Measurements from ENCODE around the gene PRRG4.
"Not testable (repeated sequence)": the region's sequence is repeated elsewhere in the genome, so short reads cannot be mapped to it uniquely, and the experiment has no call there.

PRRG4 gene

GRCh38 chr11:32887707-32888383, 58.1 kb downstream of the PRRG4 start:
- not testable (repeated sequence) for DNase-seq

- DNase-seq = not testable (repeated sequence)
Measured at GRCh38 chr11:32888384-32888710, 58.6 kb downstream of the PRRG4 start.

GRCh38 chr11:32888805-32889204, 59.1 kb downstream of the PRRG4 start:
- no peak for DNase-seq

- DNase-seq = no peak
Measured at GRCh38 chr11:32890843-32891656, 61.3 kb downstream of the PRRG4 start.

- no peak for DNase-seq
Measured at GRCh38 chr11:32891657-32892354, 62.1 kb downstream of the PRRG4 start.

GRCh38 chr11:32892355-32893092, 62.8 kb downstream of the PRRG4 start, which contains the start of gene QSER1:
QSER1 (plus strand) TSS chr11:32892811; CDS start chr11:32893126, 315 bp downstream.
- DNase-seq = peak; percentile 88

GRCh38 chr11:32893093-32893342, 63.3 kb downstream of the PRRG4 start:
- no peak for DNase-seq

GRCh38 chr11:32893343-32894148, 63.8 kb downstream of the PRRG4 start:
- DNase-seq = peak; percentile 81

GRCh38 chr11:32894149-32894827, 64.6 kb downstream of the PRRG4 start:
- no peak for DNase-seq

- DNase-seq = no peak
Measured at GRCh38 chr11:32894921-32895320, 65.2 kb downstream of the PRRG4 start.

GRCh38 chr11:32895471-32895870, 65.7 kb downstream of the PRRG4 start:
- DNase-seq = no peak

- no peak for DNase-seq
Measured at GRCh38 chr11:32897103-32897502, 67.4 kb downstream of the PRRG4 start.

GRCh38 chr11:32899438-32899837, 69.7 kb downstream of the PRRG4 start:
- no peak for DNase-seq

GRCh38 chr11:32902089-32902665, 72.5 kb downstream of the PRRG4 start:
- no peak for DNase-seq

GRCh38 chr11:32905028-32905667, 75.4 kb downstream of the PRRG4 start:
- no peak for DNase-seq
